Forelimb muscle (tissue), 1 donor: ENCODE measurements around the gene IFT88. TPM values are rescaled to one million over a fixed set of nuclear protein-coding genes. Genes with fewer than 3 reads are reported as not detected.

Experiments
- DNase-seq: peaks from one replicate; pipeline ENCODE4 v3.0.0-alpha.2; 2013; ENCODE audit warnings: low read depth
- polyA plus RNA-seq: library from polyadenylated mRNA; unstranded; fragments of 120-200 nt; gene quantifications from one replicate; pipeline ENCODE4 v1.2.1, GENCODE V29; 2013; ENCODE audit not compliant: insufficient read length

The IFT88 gene
- polyA plus RNA-seq, 1 donor: 15.5 TPM

DNA sequence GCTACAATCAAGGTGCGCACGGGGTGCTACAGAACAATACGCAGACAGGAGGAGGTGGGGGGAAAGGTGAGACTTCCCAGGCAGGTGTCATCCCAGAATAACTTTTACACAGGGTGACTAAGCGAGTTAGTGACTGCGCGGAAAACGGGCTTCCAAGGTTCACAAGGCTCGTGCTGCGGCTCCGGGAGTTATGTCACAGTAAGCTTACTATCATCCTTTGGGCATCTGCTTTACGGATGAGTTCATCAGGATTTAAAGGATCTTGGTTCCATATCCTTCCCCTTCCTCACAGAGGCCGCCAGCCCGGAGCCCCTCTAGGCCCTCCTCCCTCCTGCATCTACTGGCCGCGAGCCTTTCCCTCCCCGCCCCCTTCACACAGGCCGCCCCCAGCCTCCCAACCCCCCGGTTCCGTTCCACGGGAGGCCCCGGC lies 474 bp upstream of the IFT88 start:
- peak; percentile 39 for DNase-seq

DNA sequence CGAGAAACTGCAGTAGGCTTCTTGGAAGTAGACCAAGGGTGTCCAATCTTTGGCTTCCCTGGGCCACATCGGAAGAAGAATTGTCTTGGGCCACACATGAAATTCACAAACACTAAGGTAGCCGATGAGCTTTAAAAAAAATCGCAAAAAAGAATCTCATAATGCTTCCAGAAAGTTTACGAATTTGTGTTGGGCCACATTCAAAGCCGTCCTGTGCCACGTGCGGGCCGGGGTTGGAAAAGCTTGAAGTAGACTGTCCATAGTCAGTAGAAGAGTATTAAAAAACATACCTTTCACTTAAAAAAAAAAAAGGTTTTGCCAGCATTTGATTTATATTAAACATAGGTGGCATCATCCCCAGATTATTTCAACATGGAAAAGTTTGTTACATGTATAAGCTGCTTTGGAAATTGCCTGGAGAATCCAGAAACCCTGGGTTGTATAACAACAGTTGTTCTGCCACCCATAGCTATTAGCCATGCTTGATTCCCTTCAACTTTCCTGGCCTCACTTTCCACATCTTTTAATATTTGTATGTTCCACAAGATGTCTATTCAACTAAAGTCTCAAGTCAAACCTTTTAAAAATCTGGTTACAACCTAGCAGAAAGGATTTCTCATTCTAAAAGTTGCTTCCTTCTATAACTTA lies 1.0 kb downstream of the IFT88 start:
- DNase-seq: no peak

DNA sequence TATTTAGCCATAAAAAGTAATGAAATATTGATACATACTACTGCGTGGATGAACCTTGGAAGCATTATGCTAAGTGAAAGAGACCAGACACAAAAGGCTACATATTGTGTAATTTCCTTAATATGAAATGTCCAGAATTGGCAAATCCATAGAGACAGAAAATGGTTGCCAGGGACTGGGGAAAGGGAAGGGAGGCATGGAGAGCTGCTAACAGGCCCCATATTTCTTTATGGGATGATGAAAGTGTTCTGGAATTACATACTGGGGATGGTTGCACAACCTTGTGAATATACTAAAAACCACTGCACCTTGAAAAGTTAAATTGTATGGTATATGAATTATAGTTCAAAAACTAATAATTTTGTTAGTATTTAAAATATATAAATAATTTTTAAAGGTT lies 3.6 kb downstream of the IFT88 start:
- DNase-seq: no peak

DNA sequence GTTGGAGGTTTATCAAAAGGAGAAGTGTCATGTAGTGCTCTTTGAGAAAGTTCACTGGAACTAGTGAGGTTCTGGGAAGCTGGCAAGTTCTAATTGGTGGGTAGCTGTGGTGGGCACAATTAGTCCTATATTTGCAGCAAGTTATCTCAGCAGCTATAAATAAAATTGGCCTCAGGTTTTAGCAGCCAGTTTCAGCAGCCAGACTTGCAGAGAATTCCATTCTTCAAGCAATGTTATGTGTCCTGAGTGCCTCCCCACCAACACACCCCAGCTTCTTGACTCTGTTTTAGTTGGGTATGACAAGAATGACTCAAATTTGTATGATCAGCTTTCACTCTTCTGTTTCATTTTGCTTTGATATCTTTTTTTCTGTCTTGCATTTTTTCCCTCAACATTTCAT lies 4.7 kb downstream of the IFT88 start:
- no peak for DNase-seq

DNA sequence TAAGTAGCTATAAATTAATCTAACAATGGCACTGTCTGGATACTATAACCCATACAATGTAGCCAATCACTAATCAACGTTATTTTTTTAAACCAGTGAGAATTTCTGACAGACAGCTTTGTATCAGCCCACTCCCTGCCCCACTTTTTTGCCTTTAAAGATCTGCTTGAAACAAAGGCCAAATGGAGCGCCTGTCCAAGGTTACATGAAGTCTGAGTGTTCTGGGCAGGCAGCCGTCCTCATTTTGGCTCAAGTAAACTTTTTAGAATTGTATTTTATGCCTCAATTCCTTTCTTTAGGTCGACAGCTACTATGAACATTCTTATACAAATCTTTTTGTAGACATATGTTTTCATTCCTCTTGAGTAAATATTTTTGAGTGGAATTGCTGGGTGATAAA lies 6.2 kb downstream of the IFT88 start:
- no peak for DNase-seq

DNA sequence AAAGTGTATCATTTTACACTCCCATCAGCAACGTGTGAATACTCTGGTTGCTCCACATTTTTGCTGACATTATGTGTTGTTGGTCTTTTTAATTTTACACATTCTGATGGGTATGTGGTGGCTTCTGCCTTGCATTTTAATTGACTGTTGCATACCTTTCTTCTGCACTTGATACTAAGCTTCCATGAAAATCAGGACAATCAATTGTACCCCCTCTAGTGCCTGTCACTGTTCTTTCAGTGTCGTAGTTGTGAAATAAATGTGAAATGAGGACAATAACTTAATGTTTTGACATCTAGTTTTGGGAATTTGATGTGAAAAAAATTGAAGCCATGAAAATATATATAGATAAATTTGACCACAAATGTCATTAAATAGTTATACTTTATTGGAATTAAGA lies 6.7 kb downstream of the IFT88 start:
- no peak for DNase-seq

DNA sequence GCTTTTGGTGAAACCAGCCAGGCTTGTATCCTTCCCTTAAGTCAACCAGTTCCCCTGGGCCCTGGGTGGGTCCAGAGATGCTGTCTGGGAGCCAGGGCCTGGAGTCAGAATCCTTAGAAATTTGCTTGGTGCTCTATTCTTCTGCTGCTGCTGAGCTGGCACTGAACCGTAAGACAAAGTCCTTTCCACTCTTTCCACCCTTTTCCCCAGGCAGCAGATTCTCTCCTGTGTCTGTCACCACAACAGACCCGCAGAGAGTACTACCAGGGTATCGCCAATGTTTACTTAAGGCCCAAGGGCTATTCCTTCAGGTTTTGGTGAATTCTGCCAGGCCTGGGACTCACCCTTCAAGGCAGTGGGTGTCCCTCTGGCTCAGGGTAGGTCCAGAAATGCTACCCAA lies 12.2 kb downstream of the IFT88 start:
- DNase-seq: no peak

DNA sequence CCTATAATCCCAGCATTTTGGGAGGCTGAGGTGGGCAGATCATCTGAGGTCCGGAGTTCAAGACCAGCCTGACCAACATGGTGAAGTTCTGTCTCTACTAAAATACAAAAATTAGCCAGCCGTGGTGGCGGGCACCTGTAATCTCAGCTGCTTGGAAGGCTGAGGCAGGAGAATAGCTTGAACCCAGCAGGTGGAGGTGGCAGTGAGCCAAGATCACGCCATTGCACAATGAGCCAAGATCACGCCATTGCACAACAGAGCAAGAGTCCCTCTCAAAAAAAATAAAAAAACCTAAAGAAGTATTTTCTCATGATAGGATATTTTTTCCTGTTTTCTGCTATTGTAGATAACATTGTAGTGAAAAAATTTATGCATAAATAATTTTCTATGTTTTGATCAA lies 13.3 kb downstream of the IFT88 start:
- DNase-seq: no peak

DNA sequence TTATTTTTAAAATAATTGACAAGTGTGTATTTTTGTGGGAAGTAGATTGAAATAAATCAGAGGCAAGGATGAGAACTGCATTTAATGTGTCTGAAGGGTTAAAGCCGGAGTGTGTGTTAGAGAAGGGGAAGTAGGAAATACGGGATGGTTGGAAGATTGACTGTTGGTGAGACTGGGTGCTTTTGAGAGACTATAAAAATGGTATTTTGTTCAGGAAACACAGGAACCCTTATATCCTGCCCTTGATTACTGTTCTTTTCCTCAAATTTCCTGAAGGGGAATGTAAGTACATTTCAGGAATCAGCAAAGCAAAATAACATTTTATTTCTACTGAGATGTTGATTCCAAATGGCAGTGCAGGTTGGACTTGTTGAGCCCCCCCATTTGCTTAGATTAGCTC lies 15.1 kb downstream of the IFT88 start:
- no peak for DNase-seq

DNA sequence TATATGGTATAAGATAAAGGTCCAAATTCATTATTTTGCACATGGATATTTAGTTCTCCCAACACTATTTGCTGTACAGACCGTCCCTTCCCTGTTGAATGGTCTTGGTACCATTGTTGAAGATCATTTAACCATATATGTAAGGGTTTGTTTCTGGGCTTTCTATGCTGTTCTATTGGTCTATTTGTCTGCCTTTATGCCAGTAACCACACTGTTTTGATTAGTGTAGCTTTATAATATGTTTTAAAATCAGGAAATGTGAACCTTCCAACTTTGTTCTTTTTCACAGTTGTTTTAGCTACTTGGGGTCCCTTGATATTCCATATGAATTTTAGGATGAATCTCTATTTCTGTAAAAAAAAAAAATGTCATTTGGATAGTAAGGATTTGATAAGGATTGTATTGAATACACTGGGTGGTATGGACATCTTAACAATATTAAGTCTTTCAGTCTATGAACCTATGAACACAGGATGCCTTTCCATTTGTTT lies 16.9 kb downstream of the IFT88 start:
- no peak for DNase-seq

DNA sequence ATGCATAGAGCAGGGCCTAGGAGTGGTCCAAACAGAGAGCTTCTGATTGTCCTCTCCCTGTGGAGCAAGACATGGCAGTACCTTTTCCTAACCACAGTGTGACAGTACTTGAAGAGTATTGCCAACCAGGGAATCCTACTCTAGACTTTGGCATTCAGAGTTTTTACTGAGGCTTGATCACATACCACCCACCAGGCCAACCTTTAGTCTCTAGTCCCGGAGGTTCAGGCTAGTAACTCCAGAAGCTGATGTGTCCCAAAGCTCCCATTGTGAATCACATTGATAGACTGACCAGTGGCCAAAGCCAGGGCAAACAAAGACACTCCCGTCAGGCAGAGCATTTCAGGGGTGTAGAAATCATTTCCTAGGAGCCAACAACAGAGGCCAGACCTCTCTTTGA lies 18.4 kb downstream of the IFT88 start:
- DNase-seq: no peak

DNA sequence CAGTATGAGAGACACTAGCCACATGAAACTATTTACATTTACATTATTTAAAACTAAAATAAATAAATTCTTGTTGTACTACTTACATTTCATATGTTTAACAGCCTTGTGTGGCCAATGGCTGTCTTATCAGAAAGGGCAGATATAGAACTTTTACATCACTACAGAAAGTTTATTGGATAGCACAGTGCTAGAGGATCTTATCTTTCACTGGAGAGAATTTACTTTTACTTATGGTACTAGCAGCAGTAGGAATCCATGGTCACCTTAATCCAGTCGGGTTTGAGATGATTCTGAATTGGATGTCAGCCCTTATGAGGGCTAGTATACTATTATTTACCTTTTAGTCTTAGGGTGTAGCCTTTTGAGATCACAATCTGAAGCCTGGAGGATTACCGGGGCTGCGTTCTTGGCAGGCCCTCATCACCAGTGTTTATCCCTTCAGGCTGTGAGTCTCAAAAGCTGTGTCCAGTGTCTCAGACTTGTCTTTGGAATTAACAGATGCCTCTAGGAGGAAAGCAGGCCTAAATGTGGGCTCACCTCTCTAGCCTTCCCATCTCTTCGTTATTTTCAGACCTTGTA lies 21.7 kb downstream of the IFT88 start:
- no peak for DNase-seq

DNA sequence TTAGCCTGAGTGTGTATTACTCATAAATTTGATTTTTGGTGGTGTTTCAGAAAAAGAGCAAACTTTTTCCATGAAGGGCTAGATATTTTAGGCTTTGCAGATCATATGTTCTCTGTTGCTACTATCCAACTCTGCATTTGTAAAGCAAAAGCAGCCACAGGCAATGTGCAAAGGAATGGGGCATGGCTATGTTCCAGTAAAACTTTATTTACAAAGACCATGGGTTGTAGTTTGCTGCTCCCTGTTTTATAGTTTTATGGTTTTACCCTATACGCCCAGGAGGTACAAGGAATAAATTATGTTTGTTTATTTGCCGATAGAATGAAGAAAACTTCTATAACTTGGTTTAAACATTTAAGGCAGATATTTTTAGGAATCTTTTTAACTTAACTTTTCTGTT lies 23.6 kb downstream of the IFT88 start:
- DNase-seq: no peak

DNA sequence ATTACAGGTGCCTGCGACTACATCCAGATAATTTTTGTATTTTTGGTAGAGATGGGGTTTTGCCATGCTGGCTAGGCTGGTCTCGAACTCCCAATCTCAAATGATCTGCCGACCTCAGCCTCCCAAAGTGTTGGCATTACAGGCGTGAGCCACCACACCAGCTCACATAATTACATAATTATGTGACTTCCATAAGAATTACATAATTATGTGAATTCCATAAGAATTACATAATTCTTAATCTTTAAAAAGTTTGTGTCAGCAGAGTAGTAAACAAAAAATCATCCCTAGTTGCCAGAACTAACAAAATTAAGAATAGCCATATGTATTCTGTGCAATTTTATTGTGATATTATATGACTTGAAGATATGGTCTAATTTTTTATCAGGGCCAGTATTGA lies 25.6 kb downstream of the IFT88 start:
- DNase-seq: no peak

DNA sequence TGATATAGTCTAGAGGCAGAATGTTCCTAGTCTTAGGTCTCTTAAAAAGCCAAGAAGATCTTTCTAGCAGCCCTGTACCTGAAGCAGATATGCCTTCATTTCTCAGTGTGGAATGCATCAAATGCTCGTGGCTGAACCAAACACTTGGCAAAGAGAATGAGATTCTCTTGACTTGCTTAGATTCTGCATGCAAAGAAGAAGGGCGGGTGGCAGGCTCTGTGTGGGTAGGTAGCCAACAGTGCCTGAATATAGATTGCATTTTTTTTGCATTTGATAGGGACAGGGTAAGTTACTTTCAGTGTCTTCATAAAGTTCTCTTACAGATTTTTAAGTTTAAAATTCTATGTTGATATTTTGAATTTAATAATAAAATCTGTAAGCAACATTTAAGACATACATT lies 27.3 kb downstream of the IFT88 start:
- no peak for DNase-seq

DNA sequence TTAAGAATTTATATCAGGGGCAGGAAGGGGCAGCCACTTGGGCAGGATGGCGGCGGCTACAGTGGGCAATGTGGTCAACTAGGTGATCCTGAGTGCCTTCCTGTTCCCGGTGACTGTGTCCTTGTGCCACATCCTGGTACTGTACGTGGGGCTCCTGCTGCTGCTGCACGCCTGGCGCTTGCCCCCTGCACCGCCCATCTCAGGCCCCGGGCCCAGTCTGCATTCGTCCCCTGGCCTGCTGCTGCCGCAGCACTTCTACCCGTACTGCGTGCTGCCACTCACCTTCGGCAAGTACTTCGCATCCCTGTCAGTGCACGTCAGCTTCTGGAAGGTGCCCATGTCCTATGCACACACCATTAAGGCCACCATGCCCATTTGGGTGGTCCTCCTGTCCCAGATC lies 40.1 kb downstream of the IFT88 start:
- no peak for DNase-seq

DNA sequence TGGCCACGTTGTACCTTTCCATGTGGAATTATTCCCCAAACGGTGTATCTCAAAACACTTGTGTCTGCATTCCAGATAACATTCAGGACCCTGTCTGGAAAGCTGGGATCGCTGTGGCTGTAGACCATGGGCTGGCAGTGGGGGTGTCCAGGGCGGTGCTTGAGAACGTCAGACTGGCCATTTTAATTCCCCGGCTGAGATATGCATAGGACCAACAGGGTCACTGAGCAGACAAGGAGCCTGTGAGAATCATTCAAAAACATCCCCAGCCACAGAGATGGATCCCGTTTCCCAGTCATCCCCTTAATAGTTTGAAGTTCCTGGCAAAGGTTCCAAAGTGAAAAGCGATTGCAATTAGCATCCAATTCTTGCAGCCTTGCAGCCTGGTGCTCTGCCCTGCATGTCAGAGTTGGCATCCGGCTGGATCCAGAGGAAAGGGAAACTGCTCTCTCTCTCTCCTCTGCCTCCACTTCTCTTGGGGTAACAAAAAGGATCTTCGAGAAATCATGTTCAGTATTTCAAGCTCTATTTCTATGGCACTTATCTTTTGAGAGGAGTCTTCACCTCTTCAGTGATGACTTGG lies 41.6 kb downstream of the IFT88 start:
- DNase-seq: no peak

DNA sequence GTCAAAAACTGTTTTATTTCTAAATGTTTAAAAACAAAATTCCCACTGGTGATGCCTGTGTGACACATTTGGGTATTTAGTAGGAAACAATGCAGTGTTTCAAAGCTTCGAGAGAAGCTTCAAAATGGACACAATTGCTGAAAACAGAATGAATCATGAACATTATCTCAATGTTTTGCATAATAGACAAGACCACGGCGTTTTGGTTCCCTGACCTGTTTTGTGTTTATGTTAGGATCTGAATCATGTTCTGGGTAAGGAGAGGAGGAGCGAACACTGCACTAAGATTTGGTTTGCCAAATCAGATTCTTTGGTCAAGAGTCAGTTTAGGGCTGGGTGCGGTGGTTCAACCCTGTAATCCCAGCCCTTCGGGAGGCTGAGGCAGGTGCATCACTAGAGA lies 42.2 kb downstream of the IFT88 start:
- no peak for DNase-seq

DNA sequence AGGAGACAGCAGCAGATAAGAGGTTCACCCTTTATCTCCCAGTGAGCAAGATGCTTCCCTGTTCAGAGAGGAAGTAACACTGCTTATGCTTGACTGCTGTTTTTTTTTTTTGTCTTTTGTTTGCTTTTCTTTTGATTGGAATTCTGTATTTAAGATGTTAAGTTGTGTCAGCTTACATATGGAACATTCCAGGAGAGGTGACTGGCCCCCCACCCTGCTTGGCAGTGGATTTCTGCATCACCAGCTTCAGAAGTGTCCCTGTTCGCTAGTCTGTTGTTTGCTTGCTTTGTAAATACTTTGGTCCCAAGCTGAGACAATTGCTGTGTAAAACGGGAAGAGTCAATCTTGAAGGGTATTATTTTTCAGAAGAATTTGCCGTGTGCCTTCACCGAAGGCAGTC lies 43.0 kb downstream of the IFT88 start:
- DNase-seq: no peak

DNA sequence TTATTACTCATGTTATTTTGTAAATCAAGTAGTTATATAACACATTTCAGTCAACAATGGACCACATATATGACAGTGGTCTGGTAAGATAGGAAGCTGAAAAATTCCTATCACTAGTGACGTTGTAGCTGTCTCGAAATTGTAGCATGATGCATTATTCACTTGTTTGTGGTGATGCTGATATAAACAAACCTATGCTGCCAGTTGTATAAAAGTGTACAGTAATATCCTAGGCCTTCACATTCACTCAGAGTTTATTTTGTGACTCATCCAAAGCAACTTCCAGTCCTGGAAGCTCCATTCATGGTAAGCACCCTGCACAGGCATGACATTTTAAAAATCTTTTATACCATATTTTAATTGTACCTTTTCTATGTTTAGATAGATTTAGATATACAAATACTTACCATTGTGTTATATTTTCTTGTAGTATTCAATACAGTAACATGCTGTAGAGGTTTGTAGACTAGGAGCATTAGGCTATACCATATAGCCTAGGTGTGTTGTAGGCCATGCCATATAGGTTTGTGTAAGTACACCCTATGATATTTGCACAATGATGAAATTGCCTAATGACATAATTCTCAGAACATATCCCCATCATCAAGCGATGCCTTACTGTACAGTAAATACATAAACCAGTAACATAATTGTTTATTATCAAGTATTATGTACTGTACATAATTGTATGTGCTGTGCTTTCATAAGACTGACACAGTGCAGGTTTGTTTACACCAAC lies 49.3 kb downstream of the IFT88 start:
- DNase-seq: no peak

DNA sequence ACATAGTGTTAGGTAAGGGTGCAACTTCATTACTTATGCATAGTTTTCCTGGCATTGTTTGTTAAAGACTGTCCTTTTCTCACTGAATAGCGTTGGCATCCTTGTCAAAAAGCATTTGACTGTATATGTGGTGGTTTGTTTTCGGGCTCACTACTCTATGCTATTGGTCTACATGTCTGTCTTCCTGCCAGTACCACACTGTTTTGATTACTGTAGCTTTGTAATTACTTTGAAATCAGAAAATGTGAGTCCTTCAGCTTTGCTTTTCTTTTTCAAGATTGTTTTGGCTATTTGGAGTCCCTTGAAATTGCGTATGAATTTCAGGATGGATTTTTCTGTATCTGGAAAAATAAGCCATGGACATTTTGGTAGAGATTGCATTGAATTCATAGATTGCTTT lies 56.0 kb downstream of the IFT88 start:
- DNase-seq: no peak

DNA sequence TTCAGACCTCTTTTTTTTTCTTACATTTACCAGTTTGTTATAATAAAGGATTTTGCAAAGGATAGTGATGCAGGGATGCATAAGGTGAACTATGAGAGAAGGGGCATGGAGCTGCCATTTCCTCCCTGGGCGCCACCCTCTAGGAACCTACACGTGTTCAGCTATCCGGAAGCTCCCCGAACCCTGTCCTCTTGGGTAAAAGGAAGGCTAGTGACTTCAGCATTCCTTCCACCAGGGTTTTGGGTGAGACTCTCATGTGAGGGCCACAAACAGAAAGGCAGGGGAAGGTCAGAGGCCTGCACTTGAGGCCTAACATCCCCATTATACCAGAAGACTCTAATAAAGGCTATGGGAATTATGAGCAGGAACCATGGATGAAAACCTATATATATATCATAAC lies 57.3 kb downstream of the IFT88 start:
- DNase-seq: no peak

DNA sequence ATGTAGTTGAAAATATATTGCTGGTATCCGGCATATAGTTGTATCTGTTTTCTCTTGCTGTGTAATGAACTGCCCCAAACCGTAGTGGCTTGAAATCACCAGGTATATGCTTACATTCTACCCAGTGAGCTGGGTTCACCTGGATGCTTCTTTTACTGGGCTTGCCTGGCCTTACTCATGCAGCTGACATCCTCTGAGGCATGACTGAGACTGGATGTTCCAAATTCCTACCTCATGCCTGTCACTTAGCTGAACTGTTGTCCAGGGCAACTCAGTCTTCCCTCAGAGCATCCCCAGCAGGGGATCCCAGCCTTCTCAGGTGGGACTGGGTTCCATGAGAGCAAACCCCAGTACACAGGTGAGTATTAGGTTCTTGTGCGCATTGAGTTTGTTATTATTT lies 66.8 kb downstream of the IFT88 start:
- no peak for DNase-seq
